Posterior cingulate gyrus (tissue), 11 donors: ENCODE data around the gene MTCL1.

Experiments used
- DNase-seq, 10 donors: peaks; one replicate each; pipeline versions ENCODE4 v3.0.0 to v3.0.0-alpha.2; 2020 to 2021; ENCODE audit warnings: mixed read lengths in 3 of 10
- intact Hi-C: fragments of 100-400 bp; cut with DNase I; formaldehyde crosslinking; loops from one replicate; pipeline ENCODE4 v1.15.1; 2023

MTCL1 gene

GRCh38 chr18:8881103-8881502 lies 175.7 kb downstream of the MTCL1 start:
- no peak for DNase-seq
- intact Hi-C loops = no loop called here
